KMS-11 (cell line): ENCODE results near the gene LUZP1.

ENCODE experiments used
- H2AFZ ChIP-seq: fragments of 200-600 bp; sonication (generic); 2 replicates; pipeline ENCODE4 v1.6.1; 2016; ENCODE audit warnings: antibody characterized with exemption, mixed run types, low read depth
- H3K27ac ChIP-seq: fragments of 200-600 bp; sonication (generic); 2 replicates; pipeline ENCODE4 v1.6.1; 2016; ENCODE audit warnings: mild to moderate bottlenecking, mixed run types
- H3K27me3 ChIP-seq: fragments of 200-600 bp; sonication (generic); 2 replicates; pipeline ENCODE4 v1.6.1; 2017; ENCODE audit warnings: mild to moderate bottlenecking, low read depth, mixed run types, moderate library complexity; ENCODE audit not compliant: insufficient read depth
- H3K36me3 ChIP-seq: fragments of 200-600 bp; sonication (generic); 2 replicates; pipeline ENCODE4 v1.6.1; 2017; ENCODE audit warnings: mild to moderate bottlenecking, mixed run types; ENCODE audit not compliant: insufficient read depth
- H3K4me1 ChIP-seq: fragments of 200-600 bp; sonication (generic); 2 replicates; pipeline ENCODE4 v1.6.1; 2016; ENCODE audit warnings: mild to moderate bottlenecking, low read depth, mixed run types; ENCODE audit not compliant: poor library complexity, severe bottlenecking
- H3K4me2 ChIP-seq: fragments of 200-600 bp; sonication (generic); 2 replicates; pipeline ENCODE4 v1.7.0; 2016; ENCODE audit warnings: mild to moderate bottlenecking, mixed run types
- H3K4me3 ChIP-seq: fragments of 200-600 bp; sonication (generic); IDR thresholded peaks from 2 replicates; pipeline ENCODE4 v1.6.1; 2017; ENCODE audit warnings: low read depth, low read length, mixed read lengths; ENCODE audit not compliant: insufficient read depth
- H3K79me2 ChIP-seq: fragments of 200-600 bp; sonication (generic); 2 replicates; pipeline ENCODE4 v1.6.1; 2016; ENCODE audit warnings: low read depth, mixed run types; ENCODE audit not compliant: insufficient read depth
- H3K9ac ChIP-seq: fragments of 200-600 bp; sonication (generic); 2 replicates; pipeline ENCODE4 v1.6.1; 2016; ENCODE audit warnings: mild to moderate bottlenecking, mixed run types
- H4K20me1 ChIP-seq: fragments of 200-600 bp; sonication (generic); 2 replicates; pipeline ENCODE4 v1.6.1; 2016; ENCODE audit warnings: mild to moderate bottlenecking, mixed run types; ENCODE audit not compliant: insufficient read depth
- TF ChIP-seq, protein P1 (sequence below): fragments of 200-600 bp; sonication (generic); conservative IDR thresholded peaks from 2 replicates; pipeline ENCODE4 v1.6.1; 2017; ENCODE audit warnings: low read depth, mild to moderate bottlenecking, antibody characterized with exemption, low read length, moderate library complexity, mixed read lengths

The LUZP1 gene

DNA sequence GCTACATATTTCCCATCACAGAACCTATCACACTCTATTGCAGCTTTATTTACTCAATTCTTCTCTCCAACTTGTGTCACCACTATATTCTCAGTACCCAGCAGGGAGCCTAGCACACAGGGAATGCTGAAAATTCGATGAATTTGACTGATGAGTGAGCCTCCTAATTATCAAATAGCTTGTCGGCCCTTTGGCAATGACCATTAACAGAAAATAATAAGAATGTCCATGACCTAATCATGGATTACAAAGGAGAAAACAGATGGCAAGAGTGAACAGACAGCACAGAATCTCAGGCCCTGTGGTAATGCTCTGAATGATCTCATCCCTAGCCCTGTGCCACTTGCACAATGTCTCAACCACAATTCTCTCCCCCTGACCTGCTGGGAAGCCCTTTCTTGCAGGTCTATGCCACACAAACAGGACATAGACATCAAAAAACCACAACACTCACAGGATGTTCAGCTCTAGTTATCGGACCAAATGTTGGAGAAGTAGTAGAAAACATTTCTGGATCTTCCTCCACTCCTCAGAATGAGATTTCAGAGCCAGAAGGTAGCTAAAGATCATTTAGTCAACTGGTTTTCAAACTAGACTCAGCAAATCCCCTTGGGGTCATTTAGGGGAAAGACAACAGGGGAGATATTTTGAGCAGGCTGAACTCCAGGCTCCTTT, 68.4 kb downstream of the LUZP1 start:
- peaks cover 41% of the 10 kb centered on the region for H3K4me1 ChIP-seq
- TF ChIP-seq, protein P1, sequence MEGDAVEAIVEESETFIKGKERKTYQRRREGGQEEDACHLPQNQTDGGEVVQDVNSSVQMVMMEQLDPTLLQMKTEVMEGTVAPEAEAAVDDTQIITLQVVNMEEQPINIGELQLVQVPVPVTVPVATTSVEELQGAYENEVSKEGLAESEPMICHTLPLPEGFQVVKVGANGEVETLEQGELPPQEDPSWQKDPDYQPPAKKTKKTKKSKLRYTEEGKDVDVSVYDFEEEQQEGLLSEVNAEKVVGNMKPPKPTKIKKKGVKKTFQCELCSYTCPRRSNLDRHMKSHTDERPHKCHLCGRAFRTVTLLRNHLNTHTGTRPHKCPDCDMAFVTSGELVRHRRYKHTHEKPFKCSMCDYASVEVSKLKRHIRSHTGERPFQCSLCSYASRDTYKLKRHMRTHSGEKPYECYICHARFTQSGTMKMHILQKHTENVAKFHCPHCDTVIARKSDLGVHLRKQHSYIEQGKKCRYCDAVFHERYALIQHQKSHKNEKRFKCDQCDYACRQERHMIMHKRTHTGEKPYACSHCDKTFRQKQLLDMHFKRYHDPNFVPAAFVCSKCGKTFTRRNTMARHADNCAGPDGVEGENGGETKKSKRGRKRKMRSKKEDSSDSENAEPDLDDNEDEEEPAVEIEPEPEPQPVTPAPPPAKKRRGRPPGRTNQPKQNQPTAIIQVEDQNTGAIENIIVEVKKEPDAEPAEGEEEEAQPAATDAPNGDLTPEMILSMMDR, result no peak
- no peaks in the 10 kb centered on the region for H3K79me2 ChIP-seq
- no peaks in the 10 kb centered on the region for H3K27me3 ChIP-seq
- H3K27ac ChIP-seq, result peak overlapping the region; percentile 55
- no peak overlapping the region for H3K9ac ChIP-seq
- H3K4me2 ChIP-seq, result peak overlapping the region; percentile 37
- H4K20me1 ChIP-seq, result no peaks in the 10 kb centered on the region
- no peak overlapping the region for H2AFZ ChIP-seq
- H3K4me3 ChIP-seq, result no peak overlapping the region
- H3K36me3 ChIP-seq, result no peaks in the 10 kb centered on the region

DNA sequence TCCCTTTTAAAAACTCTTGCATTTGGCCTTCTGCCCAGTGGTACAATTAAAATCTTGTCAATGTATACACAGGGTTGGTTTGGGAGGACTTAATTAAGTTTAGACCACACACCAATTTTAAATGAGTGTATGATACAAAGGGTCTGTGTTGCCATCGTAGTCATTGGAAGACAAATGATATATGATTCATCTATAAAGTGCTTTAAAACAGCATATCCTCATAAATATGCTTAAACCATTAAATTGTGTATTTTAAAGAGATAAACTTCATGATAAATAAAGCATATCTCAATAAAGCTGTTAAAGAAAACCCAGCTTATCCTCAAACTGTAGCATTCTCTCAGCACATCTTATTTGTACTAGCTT, 69.5 kb downstream of the LUZP1 start:
- Histone ChIP-seq H4K20me1 (no peaks in the 10 kb centered on the region), H3K27ac (no peak overlapping the region), H2AFZ (no peak overlapping the region), H3K4me3 (no peak overlapping the region), H3K79me2 (no peaks in the 10 kb centered on the region), H3K27me3 (no peaks in the 10 kb centered on the region), H3K4me2 (peak overlapping the region; percentile 37), H3K9ac (no peak overlapping the region), H3K36me3 (no peaks in the 10 kb centered on the region), H3K4me1 (peaks cover 33% of the 10 kb centered on the region)
- TF ChIP-seq, protein P1, result no peak

DNA sequence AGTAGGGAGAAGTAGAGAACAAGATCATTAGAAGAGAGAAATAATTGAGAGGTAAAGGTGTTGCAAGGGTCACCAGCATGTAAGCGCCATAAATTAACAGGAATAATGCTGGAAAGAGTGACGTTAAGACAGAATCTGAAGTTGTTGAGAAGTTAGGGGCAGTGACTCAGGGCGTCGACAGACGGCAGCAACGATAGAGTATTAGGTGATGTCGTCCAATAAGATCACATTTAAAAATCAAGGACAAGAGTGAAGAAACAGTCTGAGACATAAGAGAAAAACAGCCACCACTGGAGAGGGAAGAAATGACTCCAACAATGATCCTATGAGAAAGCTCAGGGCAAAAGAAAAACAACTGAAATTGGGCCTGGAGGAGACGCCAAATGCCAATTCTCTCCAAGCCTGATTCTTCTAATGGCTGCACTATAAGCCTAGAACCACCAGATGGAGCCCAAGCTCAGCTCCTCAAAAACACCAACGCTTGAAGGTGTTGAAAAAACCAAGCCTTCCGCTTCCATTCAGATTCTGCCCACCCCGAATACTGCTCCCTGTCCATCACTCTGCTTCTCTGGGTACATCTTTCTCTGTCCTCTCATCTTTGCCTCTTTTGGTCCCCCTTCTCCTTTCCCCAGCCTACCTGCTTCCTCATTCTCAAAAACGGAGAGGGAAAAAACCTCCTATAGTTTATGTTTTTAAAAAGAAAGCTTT, 70.0 kb downstream of the LUZP1 start:
- TF ChIP-seq, protein P1, result peak; percentile 79

DNA sequence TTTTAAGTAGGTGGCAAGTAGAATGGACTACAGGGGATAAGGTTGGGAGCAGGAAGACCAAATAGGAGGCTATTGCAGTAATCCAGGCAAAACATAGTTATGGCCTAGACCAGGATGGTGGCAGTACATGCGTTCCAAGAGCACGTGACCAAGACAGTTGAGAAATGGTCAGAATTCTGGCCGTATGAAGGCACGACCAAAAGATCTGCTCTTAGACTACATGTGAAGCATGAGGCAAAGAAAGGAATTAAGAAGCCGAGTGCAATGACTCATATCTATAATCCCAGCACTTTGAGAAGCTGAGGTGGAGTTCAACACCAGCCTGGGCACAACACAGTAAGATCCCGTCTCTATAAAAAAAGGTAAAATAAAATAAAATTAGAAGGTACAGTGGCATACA, 71.3 kb downstream of the LUZP1 start:
- H3K36me3 ChIP-seq, result no peaks in the 10 kb centered on the region
- H3K4me3 ChIP-seq, result no peak overlapping the region
- TF ChIP-seq, protein P1, result no peak
- no peak overlapping the region for H3K4me2 ChIP-seq
- H3K27ac ChIP-seq, result no peak overlapping the region
- H3K4me1 ChIP-seq, result peaks cover 30% of the 10 kb centered on the region
- no peak overlapping the region for H3K9ac ChIP-seq
- H3K27me3 ChIP-seq, result no peaks in the 10 kb centered on the region
- no peak overlapping the region for H2AFZ ChIP-seq
- no peaks in the 10 kb centered on the region for H4K20me1 ChIP-seq
- H3K79me2 ChIP-seq, result no peaks in the 10 kb centered on the region

More for the DNA sequence above, 70.0 kb downstream of the LUZP1 start:
- no peak overlapping the region for H3K4me3 ChIP-seq
- no peaks in the 10 kb centered on the region for H3K36me3 ChIP-seq
- no peak overlapping the region for H2AFZ ChIP-seq
- H4K20me1 ChIP-seq, result no peaks in the 10 kb centered on the region
- no peaks in the 10 kb centered on the region for H3K27me3 ChIP-seq
- no peak overlapping the region for H3K9ac ChIP-seq
- H3K4me2 ChIP-seq, result peak overlapping the region; percentile 37
- H3K4me1 ChIP-seq, result peaks cover 32% of the 10 kb centered on the region
- H3K27ac ChIP-seq, result no peak overlapping the region
- no peaks in the 10 kb centered on the region for H3K79me2 ChIP-seq
